Testis (tissue), 2 donors: ENCODE measurements around the gene GABRQ.
"Not testable (repeated sequence)": the region's sequence is repeated elsewhere in the genome, so short reads cannot be mapped to it uniquely, and the experiment has no call there.

Experiments used
- POLR2A ChIP-seq: fragments of 450-650 bp; IDR thresholded peaks from one replicate; pipeline ENCODE4 v1.6.1; 2017; ENCODE audit warnings: antibody characterized with exemption, mild to moderate bottlenecking, moderate library complexity
- TF ChIP-seq, protein P1 (sequence below), 3 experiments: fragments of 450-650 bp in 2 of 3; fragments of 200-600 bp in 1 of 3; sonication (generic) in 1 of 3; IDR thresholded peaks; one replicate each; pipeline ENCODE4 v1.5.1; 2016 to 2019; ENCODE audit warnings: antibody characterized with exemption in 3 of 3, mild to moderate bottlenecking in 2 of 3, moderate library complexity in 1 of 3

DNA sequence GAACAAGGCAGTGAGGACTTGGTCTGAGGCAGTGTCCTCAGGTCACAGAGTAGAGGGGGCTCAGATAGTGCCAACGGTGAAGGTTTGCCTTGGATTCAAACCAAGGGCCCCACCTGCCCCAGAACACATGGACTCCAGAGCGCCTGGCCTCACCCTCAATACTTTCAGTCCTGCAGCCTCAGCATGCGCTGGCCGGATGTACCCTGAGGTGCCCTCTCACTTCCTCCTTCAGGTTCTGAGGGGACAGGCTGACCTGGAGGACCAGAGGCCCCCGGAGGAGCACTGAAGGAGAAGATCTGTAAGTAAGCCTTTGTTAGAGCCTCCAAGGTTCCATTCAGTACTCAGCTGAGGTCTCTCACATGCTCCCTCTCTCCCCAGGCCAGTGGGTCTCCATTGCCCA lies 62.7 kb downstream of the GABRQ start:
- TF ChIP-seq, protein P1, sequence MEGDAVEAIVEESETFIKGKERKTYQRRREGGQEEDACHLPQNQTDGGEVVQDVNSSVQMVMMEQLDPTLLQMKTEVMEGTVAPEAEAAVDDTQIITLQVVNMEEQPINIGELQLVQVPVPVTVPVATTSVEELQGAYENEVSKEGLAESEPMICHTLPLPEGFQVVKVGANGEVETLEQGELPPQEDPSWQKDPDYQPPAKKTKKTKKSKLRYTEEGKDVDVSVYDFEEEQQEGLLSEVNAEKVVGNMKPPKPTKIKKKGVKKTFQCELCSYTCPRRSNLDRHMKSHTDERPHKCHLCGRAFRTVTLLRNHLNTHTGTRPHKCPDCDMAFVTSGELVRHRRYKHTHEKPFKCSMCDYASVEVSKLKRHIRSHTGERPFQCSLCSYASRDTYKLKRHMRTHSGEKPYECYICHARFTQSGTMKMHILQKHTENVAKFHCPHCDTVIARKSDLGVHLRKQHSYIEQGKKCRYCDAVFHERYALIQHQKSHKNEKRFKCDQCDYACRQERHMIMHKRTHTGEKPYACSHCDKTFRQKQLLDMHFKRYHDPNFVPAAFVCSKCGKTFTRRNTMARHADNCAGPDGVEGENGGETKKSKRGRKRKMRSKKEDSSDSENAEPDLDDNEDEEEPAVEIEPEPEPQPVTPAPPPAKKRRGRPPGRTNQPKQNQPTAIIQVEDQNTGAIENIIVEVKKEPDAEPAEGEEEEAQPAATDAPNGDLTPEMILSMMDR (IDR thresholded peaks at IDR 0.05) = not testable (repeated sequence)
- not testable (repeated sequence) for TF ChIP-seq POLR2A
